GM21423 (cell line): ENCODE results near the gene RAPGEF1.
"Not testable (repeated sequence)": the region's sequence is repeated elsewhere in the genome, so short reads cannot be mapped to it uniquely, and the experiment has no call there.

ENCODE experiments used
- ATAC-seq: cut with Tn5 transposase; IDR thresholded peaks from one replicate; pipeline ENCODE4 v1.9.1; 2021; ENCODE audit warnings: mild to moderate bottlenecking, moderate library complexity; ENCODE audit not compliant: unreplicated experiment

Gene RAPGEF1

DNA sequence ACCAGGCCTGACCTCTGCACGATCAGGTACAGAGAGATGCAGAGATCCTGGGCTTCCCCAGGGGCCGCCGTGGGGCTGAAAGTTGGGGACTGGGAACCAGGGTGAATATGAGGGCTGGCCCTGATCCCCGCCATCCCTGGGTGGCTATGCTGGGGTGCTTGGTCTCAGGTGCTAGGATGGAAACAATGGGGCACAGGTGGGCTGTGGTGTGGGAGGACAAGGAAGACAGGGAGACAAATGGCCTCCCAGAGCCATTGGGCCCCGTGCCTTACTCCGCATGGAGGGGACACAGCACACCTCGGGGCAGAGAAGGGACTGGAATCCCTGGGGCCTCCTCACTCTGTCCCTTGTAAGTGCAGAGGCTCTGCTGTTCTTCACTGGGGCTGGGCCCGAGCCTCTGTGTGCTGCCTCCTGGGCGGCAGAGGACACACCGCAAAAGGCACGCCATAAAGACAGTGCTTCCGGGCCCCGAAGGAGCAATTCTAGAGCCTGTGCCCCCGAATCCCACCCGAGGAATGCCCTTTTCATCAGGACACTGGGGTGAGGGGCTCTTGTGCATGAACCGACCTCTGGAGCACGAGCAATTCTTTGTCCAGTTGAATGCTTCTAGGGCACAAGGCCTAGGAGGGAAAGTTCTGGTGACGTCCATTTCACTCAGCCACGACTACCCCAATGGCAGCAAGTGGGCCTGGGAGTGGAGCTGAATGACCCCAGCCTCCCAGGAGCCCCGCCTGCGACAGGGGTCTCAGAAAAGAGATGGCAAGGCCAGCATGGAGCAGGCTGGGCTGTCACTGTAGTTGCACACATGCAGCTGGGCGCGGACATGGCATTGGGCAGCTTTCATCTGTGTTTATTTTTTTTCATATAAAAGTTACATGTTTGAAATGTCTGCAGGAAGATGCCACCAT, 163.7 kb downstream of the RAPGEF1 start:
- no peak for ATAC-seq

DNA sequence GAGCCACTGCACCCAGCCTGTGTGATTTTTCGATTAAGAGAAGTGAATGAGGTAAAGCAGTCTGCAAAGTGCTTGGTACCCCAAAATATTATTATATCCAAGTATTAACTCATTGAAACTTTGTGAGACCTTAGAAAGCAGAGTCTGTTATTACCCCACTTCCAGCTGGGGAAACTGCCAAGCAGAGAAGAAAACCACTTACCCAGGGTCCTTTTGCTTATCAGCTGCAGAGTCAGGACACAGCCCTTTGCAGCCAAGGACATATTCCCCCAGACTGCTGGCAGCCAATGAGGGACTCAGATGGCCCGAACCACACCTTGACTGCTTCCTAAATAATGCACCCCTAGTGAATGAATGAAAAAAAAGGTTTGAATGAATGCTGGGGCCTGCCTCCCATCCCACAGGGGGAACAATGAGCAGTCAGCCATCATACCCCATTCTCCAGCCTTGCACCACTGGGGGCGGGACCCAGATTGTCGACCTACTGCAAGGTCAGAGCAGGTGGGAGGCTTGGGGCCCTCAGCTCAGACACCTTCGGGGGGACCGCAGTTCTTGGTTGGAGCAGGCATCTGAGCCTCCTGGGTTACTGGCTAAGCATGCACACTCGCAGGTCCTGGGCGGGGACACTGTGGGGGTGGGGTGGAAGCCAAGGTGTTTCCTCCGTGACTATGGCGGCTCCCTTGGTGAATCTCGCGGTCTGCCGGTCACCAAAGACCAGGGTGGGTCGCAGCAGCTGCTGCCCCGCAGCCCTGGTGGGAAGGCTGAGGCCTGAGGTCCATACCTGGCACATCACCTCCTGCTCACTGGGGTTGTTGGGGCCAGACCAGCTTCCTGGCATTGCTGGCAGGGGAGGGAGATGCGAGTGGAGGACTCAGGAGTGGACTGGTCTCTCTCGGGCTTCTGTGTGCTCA, 164.9 kb downstream of the RAPGEF1 start:
- ATAC-seq, result no peak

DNA sequence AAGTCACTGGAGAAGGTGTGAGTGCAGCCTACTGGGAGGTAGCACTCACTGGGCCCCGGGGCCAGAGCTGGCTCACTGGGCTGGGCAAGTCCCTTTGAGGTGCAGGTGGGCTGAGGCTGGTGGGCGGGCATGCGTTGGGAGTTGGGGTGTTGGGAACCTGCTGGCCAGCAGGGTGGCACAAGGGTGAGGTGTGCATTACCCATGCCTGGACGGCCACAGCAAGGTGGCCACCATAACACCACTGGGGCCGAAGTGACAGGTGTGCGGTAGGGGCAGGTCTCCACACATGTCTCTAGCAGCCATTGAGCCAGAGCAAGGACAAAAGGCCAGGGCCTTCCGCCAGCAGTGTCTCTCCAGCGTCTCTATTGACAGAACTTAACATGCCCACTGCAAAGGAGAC, 172.0 kb downstream of the RAPGEF1 start:
- no peak for ATAC-seq

DNA sequence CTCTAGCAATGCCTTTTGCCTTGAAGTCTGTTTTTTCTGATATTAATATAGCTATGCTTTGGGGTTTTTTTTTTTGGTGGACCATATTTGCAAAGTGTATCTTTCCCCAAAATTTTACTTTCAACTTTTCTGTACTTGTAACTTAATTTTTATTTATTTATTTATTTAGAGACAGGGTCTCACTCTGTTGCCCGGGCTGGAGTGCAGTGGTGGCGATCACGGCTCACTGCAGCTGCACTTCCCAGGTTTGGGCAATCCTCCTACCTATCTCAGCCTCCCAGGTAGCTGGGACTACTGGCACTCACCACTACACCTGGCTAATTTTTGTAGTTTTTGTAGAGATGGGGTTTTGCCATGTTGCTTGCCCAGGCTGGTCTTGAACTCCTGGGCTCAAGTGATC, 173.7 kb downstream of the RAPGEF1 start:
- no peak for ATAC-seq

DNA sequence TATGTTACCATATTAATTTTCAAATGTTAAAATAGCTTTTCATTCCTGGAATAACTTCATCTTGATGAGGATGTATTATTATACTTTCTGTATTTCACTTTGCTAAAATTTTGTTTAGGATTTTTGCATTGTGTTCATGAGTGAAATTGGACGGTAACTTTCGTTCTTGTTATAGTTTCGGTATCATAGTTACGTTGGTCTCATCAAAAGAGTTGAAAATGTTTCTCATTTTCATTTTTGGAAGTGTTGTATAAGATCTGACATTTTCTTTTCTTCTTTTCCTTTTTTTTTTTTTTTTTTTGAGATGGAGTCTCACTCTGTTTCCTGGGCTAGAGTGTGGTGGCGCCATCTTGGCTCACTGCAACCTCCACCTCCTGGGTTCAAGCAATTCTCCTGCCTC, 174.5 kb downstream of the RAPGEF1 start:
- no peak for ATAC-seq

DNA sequence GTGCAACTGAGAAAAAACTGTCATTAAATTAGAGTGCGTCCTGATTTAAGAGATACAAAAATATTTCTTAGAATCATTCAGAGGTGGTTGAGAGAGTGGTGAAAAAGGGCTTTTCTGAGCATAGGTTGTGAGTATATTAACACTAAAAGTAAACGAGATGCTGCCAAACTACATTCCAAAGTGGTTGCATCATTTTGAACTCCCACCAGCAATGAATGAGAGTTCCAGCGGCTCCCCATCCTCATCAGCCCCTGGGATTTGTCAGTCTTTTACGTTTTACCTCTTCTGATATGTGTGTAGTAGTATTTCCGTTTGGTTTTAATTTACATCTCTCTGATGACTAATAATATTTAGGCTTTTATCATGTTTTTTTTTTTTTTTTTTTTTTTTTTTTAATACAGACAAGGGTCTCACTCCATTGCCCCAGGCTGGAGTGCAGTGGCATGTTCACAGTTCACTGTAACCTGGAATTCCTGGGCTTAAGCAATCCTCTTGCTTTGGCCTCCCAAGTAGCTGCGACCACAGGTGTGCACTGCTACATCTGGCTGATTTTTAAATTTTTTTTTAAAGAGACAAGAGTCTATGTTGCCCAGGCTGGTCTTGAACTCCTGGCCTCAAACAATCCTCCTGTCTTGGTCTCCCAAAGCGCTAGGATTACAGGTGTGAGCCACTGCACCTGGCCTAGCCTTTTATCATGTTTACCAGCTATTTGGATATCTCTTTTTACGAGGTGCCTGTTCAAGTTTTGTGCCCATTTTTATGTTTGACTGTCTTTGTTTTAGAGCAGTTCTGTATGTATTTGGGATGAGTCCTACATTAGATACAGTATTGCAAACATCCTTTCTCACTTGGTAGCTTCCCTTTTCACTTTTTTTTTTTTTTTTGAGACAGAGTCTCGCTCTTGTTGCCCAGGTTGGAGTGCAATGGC, 177.6 kb downstream of the RAPGEF1 start:
- ATAC-seq, result no peak

DNA sequence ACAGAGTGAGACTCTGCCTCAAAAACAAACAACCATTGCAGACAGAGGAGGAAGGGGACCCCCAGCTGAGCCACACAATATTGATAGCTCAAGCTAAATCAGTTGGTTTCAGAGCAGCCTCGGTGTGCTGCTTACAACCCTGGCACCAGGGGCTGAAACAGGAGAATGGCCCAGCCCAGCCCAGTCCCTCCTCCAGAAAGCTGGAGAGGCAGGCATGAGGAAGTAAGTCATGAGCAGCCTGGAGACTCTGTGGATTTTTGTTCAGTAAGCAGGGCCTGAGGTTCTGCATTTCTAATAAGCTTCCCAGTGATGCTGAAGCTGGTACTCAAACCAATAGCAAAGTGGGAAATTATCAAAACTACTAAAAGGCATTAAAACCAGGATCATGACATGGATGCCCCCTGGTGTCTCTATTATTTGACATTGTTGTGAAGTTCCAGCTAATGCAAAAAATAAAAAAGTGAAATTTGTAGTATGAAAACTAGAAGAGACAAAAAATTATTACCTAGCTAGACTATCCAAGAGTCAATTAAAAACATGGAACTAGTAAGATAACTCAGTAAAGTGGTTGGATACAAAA, 180.4 kb downstream of the RAPGEF1 start:
- ATAC-seq, result no peak

DNA sequence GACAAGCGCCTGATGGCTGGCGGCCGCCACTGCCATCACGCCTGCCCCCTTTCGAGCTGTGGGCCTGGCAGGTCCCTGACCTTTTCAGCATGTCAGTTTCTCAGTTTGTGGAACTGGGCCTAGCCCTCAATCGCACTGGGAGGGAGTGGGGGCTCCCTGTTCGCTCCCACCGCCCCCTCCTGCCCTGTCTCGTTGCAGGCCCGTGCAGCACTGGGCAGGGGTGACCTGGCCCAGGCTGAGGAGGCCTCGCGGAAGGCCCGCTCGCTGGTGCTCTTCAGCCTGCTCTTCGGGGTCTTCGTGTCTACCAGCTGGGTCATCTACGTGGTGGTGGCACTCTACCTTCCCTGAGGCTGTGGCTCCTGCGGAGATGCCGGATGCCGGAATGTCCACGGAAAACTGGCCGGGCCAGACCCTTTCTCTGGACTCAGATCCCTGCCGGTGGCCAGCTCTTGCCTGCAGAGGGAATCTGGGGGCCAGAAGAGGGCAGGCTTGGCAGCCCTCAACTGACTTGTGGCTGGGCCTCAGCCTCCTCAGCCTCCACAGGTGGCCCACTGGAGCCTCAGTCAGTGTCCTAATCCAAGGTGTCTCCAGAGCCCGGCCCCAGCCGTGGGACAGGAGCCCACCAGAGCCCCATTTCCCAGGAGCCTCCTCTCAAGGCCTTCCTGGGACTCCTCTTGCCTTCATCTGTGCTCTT, 181.9 kb downstream of the RAPGEF1 start:
- ATAC-seq, result no peak

DNA sequence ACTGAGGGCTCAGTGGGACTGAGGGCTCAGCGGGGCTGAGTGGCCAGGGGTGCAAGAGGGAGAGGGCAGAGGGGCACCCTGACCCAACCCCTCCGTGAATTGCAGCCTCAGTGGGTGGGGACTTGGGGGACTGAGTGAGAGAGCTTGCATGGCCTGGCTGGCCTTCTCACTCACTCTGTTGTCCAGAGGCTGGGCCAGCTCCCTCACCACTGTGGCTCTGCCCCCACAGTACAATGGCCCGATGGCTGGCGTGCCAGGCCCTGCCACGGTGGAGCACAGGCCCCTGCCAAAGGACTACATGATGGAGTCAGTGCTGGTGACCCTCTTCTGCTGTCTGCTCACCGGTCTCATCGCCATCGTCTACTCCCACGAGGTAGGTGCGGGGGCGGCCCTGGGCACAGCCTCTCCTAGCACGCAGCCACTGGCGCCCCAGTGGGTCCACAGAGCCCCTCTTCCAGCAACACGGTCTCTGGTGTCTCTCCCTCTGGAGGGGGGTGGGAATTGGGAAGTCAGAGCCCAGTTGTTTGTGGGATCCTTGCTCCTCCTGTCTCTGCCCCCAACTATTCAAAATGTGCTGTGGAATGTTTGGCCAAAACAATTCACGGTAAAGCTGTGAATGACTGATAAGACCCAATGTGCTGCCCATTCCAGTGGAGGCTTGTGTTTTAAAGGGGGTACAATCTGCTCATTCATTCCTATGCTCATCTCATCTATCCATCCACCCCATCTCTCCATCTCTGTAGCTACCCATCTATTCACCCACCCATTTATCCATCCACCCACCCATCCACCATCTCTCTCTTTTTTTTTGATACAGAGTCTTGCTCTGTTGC, 183.8 kb downstream of the RAPGEF1 start:
- no peak for ATAC-seq

DNA sequence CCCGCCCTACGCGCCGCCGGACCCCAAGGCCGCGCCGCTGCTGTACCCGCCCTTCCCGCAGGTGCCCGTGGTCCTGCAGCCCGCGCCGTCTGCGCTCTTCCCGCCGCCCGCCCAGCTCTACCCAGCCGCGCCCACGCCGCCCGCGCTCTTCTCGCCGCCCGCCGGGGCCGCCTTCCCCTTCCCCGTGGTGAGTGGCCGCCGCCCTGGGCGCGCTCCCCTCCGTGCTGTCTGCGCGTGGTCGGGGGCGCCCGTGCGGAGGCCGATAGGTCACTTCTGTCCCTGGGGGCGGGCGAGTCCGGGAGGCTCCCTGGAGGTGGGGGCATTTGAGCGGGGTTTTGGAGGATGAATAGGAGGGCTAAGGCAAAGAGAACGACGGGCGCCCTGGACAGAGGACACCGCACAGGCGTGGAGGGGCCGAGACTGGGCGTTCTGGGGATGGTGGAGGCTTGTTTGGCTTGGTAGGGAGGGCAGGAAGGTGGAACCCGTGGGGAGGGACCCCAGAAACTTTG, 185.0 kb downstream of the RAPGEF1 start:
- no peak for ATAC-seq

DNA sequence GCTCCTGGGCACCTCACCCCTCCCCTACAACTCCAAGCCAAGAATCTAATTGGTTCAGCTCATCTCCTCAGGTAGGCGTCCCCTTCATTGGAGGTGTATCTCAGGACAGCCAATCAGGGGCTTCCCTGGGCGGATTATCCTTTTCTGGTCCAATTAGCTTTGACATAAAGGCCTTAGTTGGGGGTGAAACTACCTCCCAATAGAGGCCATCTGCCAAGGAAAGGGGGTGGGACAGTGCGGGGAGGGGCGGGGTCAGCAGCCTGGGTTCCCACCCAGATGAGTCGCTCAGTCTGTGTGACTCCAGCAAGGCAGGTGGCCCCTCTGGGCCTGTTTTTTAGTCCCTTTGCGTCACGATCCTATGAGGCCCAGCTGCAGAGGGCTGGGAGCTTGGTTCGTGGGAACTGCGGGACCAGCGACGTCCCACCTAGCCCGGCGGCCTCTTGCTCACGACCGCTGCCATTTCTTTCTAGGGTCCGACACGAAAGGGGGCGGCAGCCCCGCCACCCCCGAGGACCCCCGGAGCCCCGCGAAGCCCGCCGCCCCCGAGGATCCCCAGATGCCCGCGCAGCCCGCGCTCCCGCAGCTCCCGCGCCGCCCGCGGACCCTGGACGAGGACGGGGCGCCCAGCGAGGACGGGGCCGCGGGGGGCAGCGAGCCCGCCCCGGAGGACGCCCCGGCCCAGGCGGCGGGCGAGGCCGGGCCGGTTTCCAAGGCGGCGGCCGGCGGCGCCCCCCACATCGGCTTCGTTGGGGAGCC, 185.6 kb downstream of the RAPGEF1 start:
- no peak for ATAC-seq

DNA sequence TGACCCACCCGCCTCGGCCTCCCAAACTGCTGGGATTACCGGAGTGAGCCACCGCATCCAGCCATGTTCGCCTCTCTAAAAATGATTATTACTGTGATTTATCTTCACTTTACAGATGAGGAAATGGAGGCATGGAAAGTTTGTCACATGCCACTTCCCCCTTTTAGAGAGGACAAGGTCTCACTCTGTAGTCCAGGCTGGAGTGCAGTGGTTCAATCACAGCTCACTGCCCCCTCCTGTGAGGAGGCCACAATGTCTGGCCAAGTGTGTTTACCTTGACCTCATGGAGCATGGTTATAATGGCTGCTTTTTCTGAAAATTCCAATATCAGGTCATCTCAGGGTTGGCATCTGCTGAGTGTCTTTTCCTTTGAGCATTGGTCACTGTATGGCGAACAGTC, 187.8 kb downstream of the RAPGEF1 start:
- no peak for ATAC-seq

DNA sequence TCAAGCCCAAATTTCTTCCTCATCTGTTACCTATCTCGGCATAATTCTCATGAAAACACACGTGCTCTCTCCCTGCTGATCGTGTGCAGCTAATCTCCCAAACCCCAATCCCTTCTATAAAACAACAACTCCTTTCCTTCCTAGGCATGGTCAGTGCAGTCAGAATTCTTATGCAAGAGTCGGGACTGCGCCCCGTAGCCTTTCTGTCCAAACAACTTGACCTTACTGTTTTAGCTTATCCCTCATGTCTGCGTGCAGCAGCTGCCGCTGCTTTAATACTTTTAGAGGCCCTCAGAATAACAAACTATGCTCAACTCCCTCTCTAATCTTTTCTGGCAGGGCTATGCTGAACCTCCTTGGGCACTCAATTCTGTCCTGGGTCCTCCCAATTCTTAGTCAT, 189.4 kb downstream of the RAPGEF1 start:
- not testable (repeated sequence) for ATAC-seq

DNA sequence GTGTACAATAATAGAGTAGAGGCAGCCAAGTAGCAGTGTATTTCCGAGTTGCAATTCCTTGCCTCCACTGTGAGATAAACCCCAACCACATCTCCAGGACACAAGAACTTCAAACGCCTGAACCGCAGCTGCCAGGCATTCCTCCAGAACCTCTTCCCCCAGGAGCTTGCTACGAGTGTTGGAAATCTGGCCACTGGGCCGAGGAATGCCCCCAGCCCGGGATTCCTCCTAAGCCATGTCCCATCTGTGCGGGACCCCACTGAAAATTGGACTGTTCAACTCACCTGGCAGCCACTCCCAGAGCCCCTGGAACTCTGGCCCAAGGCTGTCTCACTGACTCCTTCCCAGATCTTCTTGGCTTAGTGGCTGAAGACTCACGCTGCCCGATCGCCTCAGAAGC, 190.7 kb downstream of the RAPGEF1 start:
- ATAC-seq, result not testable (repeated sequence)

DNA sequence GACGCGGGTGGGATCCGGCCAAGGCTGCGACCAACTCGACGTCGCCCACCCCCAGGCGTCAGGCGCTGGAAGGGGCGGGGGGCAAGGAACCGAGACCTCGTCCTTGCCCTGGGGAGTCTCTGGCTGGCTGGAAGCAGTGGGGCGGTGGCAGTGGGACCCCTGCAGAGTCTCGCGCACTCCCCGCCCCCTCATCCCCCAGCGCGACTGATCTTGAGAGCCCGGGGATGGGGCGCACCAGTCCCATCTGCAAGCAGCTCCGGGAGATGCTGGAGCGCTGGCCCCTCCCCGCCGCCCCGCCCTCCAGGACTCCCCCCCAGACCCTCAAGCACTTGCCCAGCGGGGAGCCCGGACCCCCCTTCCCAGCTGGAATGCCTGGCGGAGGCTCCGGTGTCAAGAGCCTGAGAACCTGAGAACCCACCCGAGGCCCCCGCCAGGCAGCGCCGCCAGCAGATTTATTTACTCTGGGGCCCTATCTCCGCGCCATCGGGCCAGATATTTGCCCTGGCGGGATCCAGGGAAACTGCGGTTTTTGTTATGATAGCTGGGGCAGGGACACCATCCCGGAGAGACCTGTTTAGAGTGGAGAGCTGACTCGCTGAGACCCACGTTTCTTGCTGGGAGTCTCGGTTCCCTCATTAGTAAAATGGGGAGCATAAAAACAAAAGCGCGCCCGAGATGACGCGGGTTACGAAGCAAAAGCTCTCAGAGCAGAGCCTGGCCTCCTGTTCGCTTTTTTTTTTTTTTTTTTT, 193.4 kb downstream of the RAPGEF1 start:
- no peak for ATAC-seq

DNA sequence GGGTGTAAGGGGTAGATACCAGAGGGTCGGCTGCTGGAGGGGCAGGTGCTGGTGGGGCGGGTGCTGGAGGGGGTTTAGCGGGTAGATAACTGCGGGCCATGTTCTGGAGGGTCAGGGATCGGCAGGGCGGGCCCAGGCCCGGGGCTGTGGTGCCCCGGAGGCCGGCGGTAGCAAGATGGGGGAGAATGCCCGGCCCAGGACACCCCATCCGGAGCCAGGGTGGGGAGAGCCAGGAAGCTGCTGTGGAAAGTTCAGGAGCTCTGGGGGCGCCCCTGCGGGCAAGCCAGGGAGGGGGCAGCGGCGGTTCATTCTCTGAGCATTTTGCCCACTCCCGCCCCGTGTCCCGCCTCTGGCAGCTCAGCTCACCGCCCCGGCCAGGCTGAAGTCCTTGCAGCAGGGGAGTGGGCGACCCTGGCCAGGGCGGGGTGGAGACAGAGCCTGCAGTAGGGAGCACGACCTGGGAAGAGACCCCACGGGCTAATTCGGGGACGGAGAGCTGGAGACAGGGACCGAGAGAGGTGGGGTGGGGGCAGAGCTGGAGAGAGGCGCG, 194.0 kb downstream of the RAPGEF1 start:
- no peak for ATAC-seq
